HG02642 (cell line): ENCODE measurements around the gene TTF2.
"Not testable (repeated sequence)": the region's sequence is repeated elsewhere in the genome, so short reads cannot be mapped to it uniquely, and the experiment has no call there.

Experiments used
- ATAC-seq: cut with Tn5 transposase; IDR thresholded peaks from one replicate; pipeline ENCODE4 v1.9.1; 2021; ENCODE audit warnings: mild to moderate bottlenecking; ENCODE audit not compliant: unreplicated experiment, poor library complexity

TTF2 gene

DNA sequence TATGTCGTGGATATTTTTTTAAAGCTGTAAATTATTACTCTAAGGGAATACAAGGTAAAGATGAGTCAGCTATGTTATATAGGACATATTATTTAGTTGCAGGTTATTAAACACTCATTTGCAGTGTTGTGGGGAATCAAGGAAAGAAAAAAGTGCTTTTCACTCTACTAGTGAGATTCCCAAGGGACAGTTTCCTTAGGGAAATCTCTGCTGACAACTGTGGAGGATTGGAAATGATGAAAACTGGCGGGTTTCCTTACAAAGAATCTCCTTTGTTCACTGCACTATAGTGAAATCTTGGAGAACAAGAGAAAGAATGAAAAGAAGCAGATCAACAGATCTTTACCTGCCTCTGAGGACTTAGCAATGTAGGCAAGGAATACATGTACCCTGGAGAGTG lies 85.9 kb downstream of the TTF2 start:
- no peak for ATAC-seq

DNA sequence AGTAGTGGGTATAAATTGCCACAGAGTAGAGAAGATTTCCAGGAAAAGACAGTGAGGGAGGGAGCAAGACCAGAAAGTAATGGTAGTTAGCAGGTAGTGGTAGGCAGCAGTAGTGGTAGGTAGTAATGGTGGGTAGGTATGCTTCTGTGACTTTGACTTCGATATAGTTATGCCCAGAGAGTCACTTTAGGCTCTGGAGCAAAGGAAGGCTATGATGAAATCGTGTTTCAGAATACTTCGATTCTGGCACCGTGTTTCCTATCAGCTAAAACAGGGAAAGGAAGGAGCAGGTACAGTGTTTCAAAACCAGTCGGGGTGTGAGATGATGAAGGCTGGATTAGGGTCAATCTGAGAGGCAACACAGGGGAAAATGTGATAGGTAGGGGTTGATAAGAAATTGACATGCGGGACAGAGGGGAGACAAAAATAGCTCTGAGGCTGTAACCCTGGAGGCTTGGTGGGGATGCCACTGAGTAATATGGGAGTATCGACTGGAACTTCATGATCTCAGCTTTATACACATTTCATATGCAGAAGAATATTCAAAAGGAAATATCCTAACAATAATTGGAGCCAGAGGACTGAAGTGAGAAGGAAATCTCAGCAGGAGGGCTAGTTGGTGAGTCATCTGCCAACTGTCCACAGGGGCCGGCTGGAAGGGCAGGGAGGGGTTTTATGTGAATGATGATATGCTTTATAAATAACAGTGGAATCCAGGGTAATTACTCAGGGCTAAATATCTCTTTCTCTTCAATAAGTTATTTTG lies 86.6 kb downstream of the TTF2 start:
- no peak for ATAC-seq

DNA sequence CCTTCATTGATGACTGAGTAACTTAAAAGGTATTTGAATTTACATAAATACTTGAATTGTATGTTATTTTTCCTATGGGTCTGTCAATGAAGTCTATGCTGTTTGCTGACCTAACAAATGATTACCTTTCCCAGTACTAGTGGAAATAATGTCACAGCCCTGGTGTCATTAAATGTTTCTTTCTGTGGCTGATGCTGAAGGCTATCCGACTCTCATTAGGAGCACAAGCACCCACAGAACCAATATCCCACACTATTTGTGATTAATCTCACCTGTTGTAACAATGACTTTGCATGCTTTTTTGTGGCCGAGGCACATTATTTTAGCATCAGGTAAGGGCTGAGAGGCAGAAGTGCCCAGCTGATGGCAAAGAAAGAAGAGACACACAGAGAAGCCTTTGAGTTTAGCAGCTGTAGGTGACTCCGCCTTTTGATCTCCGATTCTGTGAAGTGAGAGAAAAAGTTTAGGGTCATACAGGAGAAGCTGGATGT lies 87.3 kb downstream of the TTF2 start:
- ATAC-seq, result no peak

DNA sequence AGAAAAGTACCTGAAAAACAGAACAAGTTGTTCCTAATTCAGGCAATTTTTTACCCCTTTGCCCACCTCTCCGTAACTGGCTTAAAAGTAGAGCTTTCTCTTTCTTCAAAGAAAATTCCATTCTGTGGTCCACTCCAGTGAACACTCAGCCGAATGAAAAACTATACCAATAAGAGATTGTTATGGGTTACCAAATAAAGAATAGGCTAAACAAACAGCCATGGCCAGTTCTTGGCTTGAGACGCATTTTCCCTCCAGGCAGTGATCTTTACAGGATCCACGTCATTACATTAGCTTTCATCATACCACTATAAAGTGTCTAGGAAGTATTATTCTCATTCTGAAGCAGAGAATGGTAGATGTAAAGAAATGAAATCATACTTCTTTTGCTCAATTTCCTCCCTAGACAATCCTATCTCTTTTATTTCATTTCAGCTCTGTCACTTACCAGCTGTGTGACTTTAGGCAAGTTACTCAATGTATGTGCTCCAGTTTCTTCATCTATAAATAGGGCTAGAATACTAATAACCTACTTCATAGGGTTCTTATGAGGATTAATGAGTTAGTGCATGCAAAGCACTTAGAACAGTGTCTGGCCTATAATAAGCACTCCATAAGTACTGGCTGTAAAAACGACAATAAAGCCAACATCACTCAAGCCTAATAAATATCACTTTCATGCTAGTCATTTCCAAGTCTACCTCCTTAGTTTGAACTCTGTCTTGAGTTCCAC lies 87.9 kb downstream of the TTF2 start:
- ATAC-seq, result no peak

DNA sequence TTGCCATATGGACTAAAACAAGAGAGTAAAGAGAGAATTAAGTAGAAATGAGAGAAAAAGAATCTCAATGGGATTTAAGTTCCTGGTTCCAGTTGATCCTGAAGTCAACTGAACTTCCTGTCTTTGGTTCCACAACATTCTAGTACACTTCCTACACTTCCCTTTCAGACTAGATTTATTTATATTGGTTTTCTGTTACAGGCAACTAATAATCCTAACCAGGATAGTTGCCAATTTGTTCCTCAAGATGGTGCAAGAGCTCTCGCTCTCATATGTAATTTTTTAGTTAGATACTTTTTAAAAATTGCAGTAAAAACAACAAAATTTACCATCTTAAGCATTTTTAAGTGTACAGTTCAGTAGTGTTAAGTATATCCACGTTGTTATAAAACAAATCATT lies 90.2 kb downstream of the TTF2 start:
- no peak for ATAC-seq

DNA sequence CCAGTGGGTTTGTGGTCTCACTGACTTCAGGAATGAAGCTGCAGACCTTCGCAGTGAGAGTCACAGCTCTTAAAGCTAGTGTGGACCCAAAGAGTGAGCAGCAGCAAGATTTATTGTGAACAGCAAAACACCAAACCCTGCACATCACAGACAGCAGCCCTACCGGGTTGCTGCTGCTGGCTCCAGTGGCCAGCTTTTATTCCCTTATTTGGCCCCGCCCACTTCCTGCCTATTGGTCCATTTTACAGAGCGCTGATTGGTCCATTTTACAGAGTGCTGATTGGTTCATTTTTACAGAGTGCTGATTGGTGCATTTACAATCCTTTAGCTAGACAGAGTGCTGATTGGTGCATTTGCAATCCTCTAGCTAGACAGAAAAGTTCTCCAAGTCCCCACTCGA lies 91.2 kb downstream of the TTF2 start:
- not testable (repeated sequence) for ATAC-seq
